ENCODE results near the gene DOC2B.

DNA sequence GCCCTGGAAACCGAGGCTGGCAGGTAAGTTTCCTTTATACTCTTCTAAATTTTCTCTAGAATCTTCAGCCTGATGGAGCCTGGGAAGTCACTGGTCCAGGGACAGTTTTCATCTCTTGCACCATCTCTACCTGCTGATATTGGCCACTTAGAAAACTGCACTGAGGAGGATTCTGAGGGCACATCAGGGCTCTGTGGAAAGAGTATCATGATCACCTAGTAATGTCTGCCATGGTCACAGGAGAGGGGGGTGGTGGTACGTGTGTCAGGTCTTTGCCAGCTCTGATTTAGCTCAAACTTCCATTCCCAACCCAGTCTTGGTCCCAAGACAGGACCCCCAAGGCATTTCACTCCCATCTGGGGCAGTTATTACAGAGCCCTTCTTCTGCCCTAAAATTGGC is 35.2 kb upstream of the DOC2B start:
- TF ChIP-seq, protein P1, sequence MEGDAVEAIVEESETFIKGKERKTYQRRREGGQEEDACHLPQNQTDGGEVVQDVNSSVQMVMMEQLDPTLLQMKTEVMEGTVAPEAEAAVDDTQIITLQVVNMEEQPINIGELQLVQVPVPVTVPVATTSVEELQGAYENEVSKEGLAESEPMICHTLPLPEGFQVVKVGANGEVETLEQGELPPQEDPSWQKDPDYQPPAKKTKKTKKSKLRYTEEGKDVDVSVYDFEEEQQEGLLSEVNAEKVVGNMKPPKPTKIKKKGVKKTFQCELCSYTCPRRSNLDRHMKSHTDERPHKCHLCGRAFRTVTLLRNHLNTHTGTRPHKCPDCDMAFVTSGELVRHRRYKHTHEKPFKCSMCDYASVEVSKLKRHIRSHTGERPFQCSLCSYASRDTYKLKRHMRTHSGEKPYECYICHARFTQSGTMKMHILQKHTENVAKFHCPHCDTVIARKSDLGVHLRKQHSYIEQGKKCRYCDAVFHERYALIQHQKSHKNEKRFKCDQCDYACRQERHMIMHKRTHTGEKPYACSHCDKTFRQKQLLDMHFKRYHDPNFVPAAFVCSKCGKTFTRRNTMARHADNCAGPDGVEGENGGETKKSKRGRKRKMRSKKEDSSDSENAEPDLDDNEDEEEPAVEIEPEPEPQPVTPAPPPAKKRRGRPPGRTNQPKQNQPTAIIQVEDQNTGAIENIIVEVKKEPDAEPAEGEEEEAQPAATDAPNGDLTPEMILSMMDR (IDR thresholded peaks at IDR 0.05), result no peak
- TF ChIP-seq POLR2A (IDR thresholded peaks at IDR 0.05) (no peak), EP300 (IDR thresholded peaks at IDR 0.05) (no peak)

Measured in sigmoid colon (tissue), 4 donors.